HG03280 (cell line): ENCODE measurements around the gene NADK.

Experiments
- ATAC-seq: cut with Tn5 transposase; IDR thresholded peaks from one replicate; pipeline ENCODE4 v1.9.1; 2021; ENCODE audit warnings: mild to moderate bottlenecking, moderate library complexity; ENCODE audit not compliant: unreplicated experiment

The NADK gene

DNA sequence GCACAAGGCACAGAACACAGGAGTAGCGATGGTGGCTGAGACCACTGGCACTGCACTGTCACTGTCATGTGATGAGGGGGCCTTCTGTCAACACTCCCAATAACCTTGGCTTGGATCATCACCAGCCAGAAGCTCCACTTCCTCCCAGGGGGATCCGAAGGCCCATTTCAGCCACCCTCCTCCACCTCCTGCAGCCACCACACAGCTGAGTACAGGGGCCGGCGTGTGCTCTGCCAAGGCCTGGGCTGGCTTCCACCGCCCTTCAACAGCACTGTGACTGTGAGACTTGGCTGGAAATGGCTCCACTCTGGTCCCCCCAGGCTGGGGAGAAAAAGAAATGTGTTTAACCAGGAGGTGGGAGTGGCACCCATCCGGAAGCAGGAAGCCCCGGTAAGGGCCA lies 9.9 kb upstream of the NADK start:
- no peak for ATAC-seq

DNA sequence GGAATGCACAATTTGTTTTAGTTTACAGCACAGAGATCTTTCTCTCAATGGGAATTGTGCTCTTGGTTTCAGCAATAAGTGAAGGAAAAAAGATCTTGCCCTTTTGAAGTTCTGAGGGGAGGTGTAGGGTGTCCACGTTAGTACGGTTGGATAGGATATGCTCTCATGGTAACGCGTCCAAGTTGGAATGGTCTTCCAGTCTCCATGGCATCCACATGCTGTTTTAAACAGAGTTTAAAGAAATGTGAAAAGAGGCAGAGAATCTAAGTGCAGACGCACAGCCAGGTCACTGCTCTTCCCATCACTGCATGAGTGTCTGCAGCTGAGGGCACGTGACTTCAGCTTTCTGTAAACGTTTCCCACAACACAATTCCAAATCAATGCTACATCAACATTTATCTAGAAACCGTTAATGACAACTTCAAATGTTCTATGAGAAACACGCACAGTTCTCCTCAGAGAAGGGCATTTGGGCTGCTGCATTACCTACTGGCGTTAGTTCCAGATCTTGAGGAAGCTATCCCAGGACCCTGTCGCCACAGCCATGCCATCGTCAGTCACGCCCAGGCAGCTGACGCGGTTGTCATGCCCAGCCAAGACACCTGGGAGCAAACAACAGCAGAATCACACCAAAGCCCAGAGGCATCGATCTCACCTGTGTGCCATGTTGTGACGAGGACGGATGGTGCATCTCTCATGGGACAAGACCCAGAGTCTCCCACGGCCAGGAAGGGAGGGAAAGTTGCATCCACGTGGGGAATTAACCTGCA lies 8.8 kb upstream of the NADK start:
- ATAC-seq, result no peak

DNA sequence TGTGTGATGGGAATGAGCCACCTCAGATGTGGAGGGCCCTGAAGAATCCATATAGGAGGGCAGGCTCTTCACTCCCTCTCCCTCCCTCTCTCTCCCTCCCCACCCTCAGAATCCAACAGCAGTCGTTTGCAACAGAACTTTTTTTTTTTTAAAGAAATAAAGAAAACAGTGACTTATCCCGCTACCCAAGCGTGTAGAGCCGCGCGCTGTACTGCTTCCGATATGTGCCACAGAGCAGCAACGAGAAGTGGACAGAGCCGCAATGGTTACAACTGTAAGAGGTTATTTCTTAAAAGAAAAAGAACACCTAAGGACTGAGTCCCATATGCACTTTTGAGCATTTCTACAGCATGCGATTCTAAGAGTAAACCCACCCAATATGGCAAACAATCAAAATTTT lies 7.4 kb upstream of the NADK start:
- ATAC-seq, result no peak

DNA sequence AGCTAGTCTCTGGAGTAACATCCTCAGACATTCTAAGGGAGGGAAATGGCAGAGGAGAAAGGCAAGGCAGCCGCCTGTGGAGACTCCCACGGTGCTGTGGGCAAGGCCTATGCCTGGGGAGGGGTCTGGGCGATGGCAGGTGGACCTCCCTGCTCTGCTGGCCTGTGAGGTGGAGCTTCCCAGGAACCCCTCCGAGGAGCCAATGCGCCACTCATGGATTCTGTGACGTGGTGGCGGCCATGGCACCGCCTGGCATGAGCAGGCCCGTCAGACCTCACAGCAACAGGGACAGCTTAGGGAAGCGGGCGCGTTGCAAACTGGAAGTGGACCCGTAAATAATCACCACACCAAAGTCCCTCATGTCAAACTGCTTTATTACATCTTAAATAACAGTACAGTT lies 6.7 kb upstream of the NADK start:
- ATAC-seq, result no peak

DNA sequence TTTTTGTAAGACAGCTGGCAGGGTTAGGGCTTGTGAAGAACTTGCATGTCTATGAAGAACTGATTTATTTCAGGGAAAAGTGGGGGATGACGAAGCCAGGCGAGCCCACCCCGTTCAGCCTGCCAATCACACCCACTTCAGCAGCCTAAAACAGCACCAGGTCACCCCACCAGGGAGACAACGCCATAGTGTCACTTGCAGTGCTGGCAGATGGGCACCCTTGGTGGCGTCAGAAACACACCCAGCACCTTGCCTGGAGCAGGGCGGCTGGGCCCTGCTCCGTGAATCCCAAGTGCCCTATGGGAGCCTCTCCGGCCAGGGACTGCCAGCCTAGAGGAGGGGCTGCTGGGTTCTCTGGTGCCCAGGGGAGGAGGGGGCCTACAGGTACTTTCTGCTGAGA lies 5.0 kb upstream of the NADK start:
- no peak for ATAC-seq

- no peak for ATAC-seq
These were observed 4.3 kb upstream of the NADK start for GRCh38 chr1:1782399-1783221.

DNA sequence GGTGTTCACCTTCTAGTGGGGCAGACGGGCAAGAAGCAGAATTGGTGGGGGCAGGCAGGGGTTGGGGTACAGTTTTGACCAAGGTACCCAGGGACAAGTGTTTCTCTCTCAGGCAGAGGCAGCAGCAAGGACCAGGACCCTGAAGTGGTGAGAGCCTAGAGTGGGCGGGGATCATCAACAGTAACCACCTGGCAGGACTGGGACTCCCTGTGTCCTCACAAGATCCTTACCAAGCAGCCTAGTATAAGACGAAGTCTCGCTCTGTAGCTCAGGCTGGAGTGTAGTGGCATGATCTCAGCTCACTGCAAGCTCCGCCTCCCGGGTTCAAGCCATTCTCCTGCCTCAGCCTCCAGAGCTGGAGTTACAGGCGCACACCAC lies 3.2 kb upstream of the NADK start:
- ATAC-seq, result no peak

GRCh38 chr1:1780598-1781525 lies 2.6 kb upstream of the NADK start:
- ATAC-seq, result no peak

DNA sequence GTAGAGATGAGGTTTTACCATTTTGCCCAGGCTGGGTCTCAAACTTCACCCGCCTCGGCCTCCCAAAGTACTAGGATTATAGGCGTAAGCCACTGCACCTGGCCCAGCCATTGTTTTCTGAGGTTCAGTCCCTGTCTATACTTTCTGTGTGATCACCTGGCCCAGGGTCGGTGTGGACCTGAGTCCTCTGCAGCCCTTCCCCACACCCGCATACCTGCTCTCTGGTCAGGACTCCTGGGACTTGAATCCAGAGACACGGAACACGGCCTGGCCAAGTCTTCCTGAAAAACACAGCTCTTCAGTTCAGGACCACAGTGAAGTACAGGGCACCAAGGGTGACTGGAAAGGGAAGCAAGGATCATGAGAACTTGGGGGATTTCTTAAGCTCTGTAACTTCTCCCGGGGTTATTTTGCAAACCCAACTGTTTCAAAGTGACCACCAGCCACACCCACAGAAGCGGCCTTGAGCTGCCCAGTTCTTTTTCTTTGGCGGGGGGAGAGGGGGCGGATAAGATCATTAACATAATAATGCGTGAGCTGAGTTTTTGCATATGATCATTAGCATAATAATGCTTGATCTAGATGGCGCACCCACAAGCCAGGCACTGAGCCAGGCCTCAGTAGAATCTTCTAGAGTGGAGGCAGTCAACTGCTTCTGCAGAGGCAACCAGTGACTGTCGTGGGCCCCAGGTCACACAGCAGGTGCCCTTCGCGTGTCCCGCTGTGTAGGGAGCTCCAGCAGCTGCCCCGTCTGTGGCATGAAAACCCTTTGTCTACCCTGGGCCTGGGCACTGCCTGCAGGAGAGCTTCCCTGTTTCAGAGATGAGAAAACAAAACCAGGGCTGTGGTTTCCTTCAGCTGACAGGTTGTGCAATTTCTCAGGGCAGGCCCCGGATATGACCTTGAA lies 1.7 kb upstream of the NADK start:
- ATAC-seq, result peak; percentile 35

GRCh38 chr1:1779320-1779675 lies 1.0 kb upstream of the NADK start:
- ATAC-seq, result no peak

- peak; percentile 68 for ATAC-seq
These were observed 521 bp upstream of the NADK start for GRCh38 chr1:1778663-1779319.

- no peak for ATAC-seq
These were observed 729 bp downstream of the NADK start for GRCh38 chr1:1777583-1777899.

DNA sequence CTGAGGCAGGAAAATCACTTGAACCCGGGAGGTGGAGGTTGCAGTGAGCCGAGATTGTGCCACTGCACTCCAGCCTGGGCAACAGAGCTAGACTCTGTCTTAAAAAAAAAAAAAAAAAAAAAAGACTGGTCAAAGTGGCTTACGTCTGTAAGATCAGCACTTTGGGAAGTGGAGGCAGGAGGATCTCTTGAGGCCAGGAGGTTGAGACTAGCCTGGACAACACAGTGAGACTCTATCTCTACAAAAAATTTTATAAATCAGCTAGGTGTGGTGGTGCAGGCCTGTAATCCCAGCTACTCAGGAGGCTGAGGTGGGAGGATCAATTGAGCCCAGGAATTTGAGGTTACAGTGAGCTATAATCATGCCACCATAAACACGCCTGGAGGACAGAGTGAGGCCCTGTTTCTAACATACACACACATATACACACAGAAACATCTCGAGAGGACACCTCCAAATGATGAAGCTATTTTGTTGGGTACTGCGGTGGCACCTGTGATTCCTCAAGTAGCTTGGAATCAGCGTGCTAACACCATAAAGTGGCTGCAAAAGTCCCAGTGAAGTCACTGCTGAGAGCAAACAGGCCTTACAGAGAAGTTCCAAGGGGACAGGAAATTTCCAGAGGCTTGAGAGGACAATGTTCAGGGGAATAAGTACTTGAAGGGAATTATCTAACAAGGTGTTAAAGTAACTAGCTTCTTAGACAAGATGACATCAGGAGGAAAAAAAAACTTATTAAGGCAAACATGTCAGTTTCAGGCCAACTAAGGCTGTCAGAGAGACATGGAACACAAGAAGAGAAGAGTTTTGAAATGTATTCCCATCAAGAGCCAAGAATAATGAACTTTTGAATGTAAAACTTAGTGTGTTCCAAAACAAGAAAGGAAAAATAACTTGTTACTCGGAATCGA lies 1.3 kb downstream of the NADK start:
- no peak for ATAC-seq

- ATAC-seq, result no peak
These were observed 2.7 kb downstream of the NADK start for GRCh38 chr1:1775327-1776226.

GRCh38 chr1:1773874-1774273 lies 4.4 kb downstream of the NADK start:
- no peak for ATAC-seq

DNA sequence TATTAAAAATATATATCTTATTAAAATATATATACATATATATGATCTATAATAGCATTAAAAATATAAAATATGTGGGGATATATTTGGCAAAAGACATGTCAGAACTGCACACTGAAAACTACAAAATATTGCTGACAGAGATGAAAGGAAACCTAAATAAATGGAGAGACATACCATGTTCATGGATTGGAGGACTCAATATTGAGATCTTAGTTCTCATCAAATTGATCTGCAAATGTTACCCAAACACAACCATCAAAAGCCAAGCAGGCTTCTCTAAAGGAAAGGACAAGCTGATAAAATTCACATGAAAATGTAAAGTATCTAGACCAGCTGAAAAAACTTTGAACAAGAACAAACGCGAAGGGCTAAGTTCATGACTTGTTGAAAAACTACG lies 7.2 kb downstream of the NADK start:
- no peak for ATAC-seq

GRCh38 chr1:1770102-1770501 lies 8.2 kb downstream of the NADK start:
- ATAC-seq, result no peak
